Stimulated activated naive CD8-positive, alpha-beta T cell treated with anti-CD3 and anti-CD28 coated beads, Interleukin-15, amount 100 ng/mL, for 72 hours (primary cell): ENCODE data around the gene FKBP1A.

ENCODE experiments used
- ATAC-seq: fragments of 150-1000 bp; cut with Tn5 transposase; 2 replicates; pipeline ENCODE4 v1.10.0; 2021; ENCODE audit warnings: mild to moderate bottlenecking, moderate library complexity
- DNase-seq, 2 donors: peaks; one replicate each; pipeline ENCODE4 v3.0.0; 2021 to 2022
- H3K27ac Mint-ChIP-seq, 2 donors: one replicate each; pipeline ENCODE4 v1.8.0; 2022; ENCODE audit warnings: mild to moderate bottlenecking in 2 of 2, mixed read lengths in 2 of 2, moderate library complexity in 2 of 2
- H3K27me3 Mint-ChIP-seq: one replicate; pipeline ENCODE4 v1.8.0; 2022; ENCODE audit warnings: mixed read lengths
- H3K4me1 Mint-ChIP-seq: one replicate; pipeline ENCODE4 v1.8.0; 2022; ENCODE audit warnings: mild to moderate bottlenecking, mixed read lengths
- H3K4me3 Mint-ChIP-seq, 2 donors: one replicate each; pipeline ENCODE4 v1.8.0; 2022; ENCODE audit warnings: mild to moderate bottlenecking in 2 of 2, mixed read lengths in 2 of 2, moderate library complexity in 1 of 2
- H3K9me3 Mint-ChIP-seq, 2 donors: one replicate each; pipeline ENCODE4 v1.8.0; 2022; ENCODE audit warnings: mixed read lengths in 2 of 2

Gene FKBP1A

DNA sequence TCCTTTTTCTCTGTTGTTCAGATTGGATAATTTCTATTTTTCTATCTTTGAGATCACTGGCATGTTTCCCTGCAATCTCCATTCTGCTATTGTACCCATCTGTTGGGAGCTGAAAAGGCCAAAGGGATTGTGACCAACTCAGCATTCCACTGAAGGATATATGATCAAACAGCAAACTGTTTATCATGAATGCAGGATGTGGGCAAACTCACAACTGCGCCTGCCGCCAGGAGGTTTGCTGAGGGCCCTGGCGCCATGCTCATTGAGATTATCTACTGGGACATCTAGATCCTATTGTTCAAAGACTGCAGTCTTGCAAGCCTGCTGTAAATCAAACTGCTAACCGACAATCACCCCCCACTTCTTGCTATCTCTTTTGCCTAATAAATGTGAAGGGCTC is 3.8 kb upstream of the FKBP1A start:
- H3K27ac Mint-ChIP-seq, result no peak overlapping the region
- peaks cover 24% of the 10 kb centered on the region for H3K4me1 Mint-ChIP-seq
- no peaks in the 10 kb centered on the region for H3K27me3 Mint-ChIP-seq
- ATAC-seq (no peak), DNase-seq (no peak)
- H3K9me3 Mint-ChIP-seq, result peaks cover 0 to 10% of the 10 kb centered on the region in 2 donors
- no peak overlapping the region for H3K4me3 Mint-ChIP-seq

DNA sequence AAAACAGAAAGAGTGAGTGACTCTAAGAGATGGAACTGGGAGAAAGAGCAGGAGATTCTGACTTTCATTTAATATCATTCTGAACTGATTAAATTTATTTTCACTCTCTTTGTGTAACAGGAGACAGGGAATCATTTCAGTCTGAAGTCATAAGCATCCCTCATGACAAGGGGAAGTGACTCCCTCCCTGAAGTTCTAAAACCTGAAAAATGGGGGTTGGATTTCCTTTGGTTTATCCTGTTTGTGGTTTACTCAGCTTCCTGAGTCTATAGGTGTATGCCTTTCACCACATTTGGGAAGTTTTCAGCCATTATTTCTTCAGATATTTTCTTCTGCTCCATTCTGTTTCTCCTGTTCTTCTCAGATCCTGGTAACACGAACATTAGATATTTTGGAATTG is 3.4 kb upstream of the FKBP1A start:
- Mint-ChIP-seq H3K4me1 (peaks cover 29% of the 10 kb centered on the region), H3K4me3 (no peak overlapping the region), H3K27ac (no peak overlapping the region), H3K27me3 (no peaks in the 10 kb centered on the region), H3K9me3 (peaks cover 0 to 10% of the 10 kb centered on the region in 2 donors)
- DNase-seq (no peak), ATAC-seq (no peak)

- no peak overlapping the region for H3K27ac Mint-ChIP-seq
- H3K9me3 Mint-ChIP-seq, result peaks cover 0 to 10% of the 10 kb centered on the region in 2 donors
- no peak for ATAC-seq
- no peaks in the 10 kb centered on the region for H3K27me3 Mint-ChIP-seq
- H3K4me3 Mint-ChIP-seq, result no peak overlapping the region
- no peak for DNase-seq
- peaks cover 45% of the 10 kb centered on the region for H3K4me1 Mint-ChIP-seq
Observed at GRCh38 chr20:1394686-1395085, 1.8 kb upstream of the FKBP1A start.

GRCh38 chr20:1393507-1393882 is 641 bp upstream of the FKBP1A start:
- Mint-ChIP-seq H3K27ac (peak overlapping the region; percentile 76 to 99), H3K4me3 (peak overlapping the region; percentile 80 to 93), H3K27me3 (no peaks in the 10 kb centered on the region), H3K4me1 (peaks cover 57% of the 10 kb centered on the region), H3K9me3 (peaks cover 0 to 10% of the 10 kb centered on the region in 2 donors)
- no peak for DNase-seq
- ATAC-seq, result no peak

DNA sequence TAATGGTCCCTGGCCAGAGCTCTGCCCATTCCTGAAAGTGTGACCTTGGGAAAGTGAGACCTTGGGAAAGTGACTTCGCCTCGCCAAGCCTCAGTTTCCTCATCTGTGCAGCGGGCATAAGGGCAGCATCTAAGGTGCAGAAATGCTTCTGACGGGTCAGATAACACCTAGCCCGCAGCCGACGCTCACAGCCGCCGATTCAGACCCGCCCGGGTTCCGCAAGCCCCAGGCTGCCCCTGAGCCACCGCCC is 486 bp downstream of the FKBP1A start:
- Mint-ChIP-seq H3K4me1 (peaks cover 68% of the 10 kb centered on the region), H3K9me3 (peaks cover 0 to 10% of the 10 kb centered on the region in 2 donors), H3K4me3 (peak overlapping the region; percentile 80 to 84), H3K27ac (peak overlapping the region in 1 of 2 donors; percentile 92), H3K27me3 (no peaks in the 10 kb centered on the region)
- no peak for DNase-seq
- ATAC-seq, result peak; percentile 36

DNA sequence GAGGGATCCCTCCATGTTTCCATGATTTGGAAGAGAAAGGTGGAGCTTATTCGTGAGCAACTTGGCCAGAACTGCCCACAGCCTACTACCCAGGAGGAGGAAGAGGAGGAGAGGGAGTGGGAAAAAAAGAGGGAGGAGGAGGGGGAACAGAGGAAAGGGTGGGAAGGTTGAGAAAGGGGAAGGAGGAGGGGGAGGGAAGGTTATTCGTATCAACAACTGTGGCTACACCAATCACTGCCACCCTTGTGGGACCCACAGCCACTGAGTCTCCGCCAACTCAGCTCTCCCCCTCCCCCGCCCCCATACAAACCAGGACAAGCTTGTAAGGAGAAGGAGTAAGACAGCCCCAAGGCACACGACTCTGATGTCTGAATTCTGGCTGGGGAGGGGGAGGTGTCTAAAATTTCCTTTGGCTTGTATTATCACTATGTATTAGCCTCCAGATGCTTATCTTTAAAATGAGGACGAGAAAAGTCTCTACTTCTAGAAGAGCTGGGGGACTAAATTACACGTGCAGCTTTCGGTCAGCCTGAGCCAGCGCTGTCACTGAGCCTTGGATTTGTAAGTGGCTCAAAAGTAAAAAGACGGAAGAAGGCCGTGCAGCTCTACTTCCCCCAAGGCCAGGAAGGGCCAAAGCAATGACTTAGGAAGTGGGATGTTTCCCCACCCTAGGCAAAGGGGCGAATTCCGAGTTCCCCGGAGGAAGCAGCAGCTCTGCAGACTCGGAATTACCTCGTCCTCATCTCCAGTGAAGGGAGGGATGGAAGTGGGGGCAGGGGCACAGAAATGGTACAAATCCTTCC is 1.0 kb downstream of the FKBP1A start:
- Mint-ChIP-seq H3K4me3 (peak overlapping the region; percentile 80 to 84), H3K27me3 (no peaks in the 10 kb centered on the region), H3K27ac (peak overlapping the region; percentile 89 to 92), H3K9me3 (peaks cover 0 to 4% of the 10 kb centered on the region in 2 donors), H3K4me1 (peaks cover 68% of the 10 kb centered on the region)
- no peak for DNase-seq
- ATAC-seq, result no peak

GRCh38 chr20:1390581-1391403 is 2.1 kb downstream of the FKBP1A start:
- Mint-ChIP-seq H3K27me3 (no peaks in the 10 kb centered on the region), H3K4me3 (peak overlapping the region; percentile 80 to 84), H3K9me3 (no peaks in the 10 kb centered on the region), H3K4me1 (peaks cover 75% of the 10 kb centered on the region), H3K27ac (peak overlapping the region; percentile 77 to 89)
- ATAC-seq (no peak), DNase-seq (no peak)

GRCh38 chr20:1389703-1390580 is 2.9 kb downstream of the FKBP1A start:
- Mint-ChIP-seq H3K4me3 (peak overlapping the region; percentile 80 to 84), H3K27me3 (no peaks in the 10 kb centered on the region), H3K9me3 (no peaks in the 10 kb centered on the region), H3K4me1 (peaks cover 83% of the 10 kb centered on the region), H3K27ac (peak overlapping the region; percentile 30 to 77)
- DNase-seq (no peak), ATAC-seq (no peak)

DNA sequence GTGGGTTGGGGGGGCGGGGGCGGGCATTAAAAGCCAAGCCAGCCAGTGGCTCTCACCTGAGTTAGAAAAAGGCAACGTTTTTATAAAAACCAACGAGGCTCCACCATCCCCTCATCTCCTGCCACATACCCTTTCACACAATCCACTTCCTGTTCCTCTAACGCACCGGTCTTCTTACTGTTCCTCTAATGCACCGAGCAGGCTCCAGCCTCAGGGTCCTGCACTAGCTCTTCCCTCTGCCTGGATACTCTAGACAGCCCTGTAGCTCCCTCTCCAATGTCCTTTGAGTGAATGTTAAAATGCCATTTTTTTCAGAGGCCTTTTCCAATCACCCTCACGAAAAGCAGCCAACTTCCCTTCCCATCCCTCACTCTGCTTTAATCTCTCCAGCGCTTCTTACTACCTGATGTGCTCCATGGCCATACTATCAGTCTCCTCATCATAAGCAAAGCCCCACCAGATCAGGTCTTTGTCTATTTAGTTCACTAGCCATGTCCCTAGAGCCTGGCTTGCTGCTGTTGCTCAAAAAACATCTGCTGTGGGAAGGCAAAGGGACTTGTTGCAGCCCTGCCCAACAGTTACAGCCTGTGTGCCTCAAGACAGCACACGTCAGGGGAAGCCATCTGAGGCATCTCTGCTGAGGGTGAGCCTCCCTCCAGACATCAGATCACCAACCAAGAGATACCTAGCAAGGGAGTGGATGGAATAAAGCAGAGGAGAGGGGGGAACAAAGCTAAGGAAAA is 3.9 kb downstream of the FKBP1A start:
- Mint-ChIP-seq H3K27ac (peak overlapping the region; percentile 55 to 85), H3K9me3 (no peaks in the 10 kb centered on the region), H3K4me1 (peaks cover 91% of the 10 kb centered on the region), H3K27me3 (no peaks in the 10 kb centered on the region), H3K4me3 (peak overlapping the region; percentile 80 to 84)
- DNase-seq, result peak in 1 of 2 donors; percentile 11
- peak; percentile 42 for ATAC-seq

DNA sequence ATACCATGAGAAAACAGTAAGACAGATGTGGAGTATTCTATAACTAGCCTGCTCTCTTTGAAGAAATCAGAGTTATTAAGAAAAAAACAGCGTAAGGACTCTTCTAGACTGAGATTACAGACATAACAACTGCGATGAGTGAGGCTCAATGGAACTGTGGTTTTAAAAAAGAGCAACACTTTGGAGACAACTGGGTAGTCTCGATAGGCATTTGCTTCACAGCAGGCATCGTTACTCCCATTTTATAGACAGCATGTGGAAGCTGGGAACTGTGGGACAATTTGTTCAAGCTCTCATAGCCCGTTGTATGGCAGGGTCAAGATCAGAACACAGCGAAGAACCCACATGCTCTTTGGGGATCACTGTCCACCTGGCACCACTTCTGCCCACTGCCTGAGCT is 4.6 kb downstream of the FKBP1A start:
- Mint-ChIP-seq H3K27me3 (no peaks in the 10 kb centered on the region), H3K9me3 (no peaks in the 10 kb centered on the region), H3K27ac (peak overlapping the region; percentile 66 to 85), H3K4me1 (peaks cover 91% of the 10 kb centered on the region), H3K4me3 (peak overlapping the region; percentile 80 to 84)
- ATAC-seq (no peak), DNase-seq (no peak)

GRCh38 chr20:1386323-1386722 is 6.5 kb downstream of the FKBP1A start:
- ATAC-seq (no peak), DNase-seq (no peak)
- no peaks in the 10 kb centered on the region for H3K27me3 Mint-ChIP-seq
- peaks cover 100% of the 10 kb centered on the region for H3K4me1 Mint-ChIP-seq
- H3K9me3 Mint-ChIP-seq, result no peaks in the 10 kb centered on the region
- H3K27ac Mint-ChIP-seq, result peak overlapping the region; percentile 59 to 72
- peak overlapping the region in 1 of 2 donors; percentile 4 for H3K4me3 Mint-ChIP-seq

DNA sequence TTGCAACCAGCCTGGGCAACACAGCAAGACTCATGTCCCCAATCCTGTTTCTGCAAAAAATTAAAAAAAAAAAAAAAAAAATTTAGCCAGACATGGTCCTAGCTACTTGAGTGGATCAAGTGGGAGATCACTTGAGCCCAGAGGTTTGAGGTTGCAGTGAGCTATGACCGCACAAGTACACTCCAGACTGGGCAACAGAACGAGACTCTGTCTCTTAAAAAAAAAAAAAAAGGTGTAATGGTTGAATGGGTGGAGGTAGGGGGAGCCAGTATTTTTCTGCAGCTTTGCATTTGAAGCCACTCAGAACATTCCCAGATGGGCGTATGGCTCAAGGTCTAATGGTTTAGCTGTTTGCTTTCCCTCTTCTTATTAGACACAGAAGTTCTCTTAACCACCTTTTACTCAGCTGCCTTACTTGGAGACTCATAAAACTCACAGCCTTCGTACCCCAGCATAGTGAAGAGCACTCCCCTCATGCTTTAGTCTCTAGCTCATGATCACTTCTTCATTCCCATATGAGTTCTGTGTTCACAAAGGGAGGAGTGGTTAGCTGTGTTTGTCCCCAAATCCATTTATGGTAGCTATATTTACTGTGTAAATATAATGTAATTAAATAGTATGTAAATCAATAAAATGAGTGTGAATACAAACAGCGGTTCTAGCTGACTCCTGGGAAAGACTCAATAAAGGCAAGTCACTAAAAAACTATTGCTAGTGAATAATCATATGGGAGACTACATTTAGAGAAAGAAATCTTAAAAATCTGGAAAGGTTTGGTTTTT is 9.0 kb downstream of the FKBP1A start:
- H3K27ac Mint-ChIP-seq, result no peak overlapping the region
- peaks cover 100% of the 10 kb centered on the region for H3K4me1 Mint-ChIP-seq
- no peak overlapping the region for H3K4me3 Mint-ChIP-seq
- H3K9me3 Mint-ChIP-seq, result no peaks in the 10 kb centered on the region
- no peak for ATAC-seq
- no peaks in the 10 kb centered on the region for H3K27me3 Mint-ChIP-seq
- no peak for DNase-seq

GRCh38 chr20:1382670-1383069 is 10.2 kb downstream of the FKBP1A start:
- ATAC-seq (no peak), DNase-seq (no peak)
- Mint-ChIP-seq H3K4me3 (no peak overlapping the region), H3K9me3 (no peaks in the 10 kb centered on the region), H3K4me1 (peaks cover 100% of the 10 kb centered on the region), H3K27ac (no peak overlapping the region), H3K27me3 (no peaks in the 10 kb centered on the region)

- ATAC-seq (no peak), DNase-seq (no peak)
- Mint-ChIP-seq H3K9me3 (no peaks in the 10 kb centered on the region), H3K27me3 (no peaks in the 10 kb centered on the region), H3K4me1 (peaks cover 100% of the 10 kb centered on the region), H3K27ac (peak overlapping the region in 1 of 2 donors; percentile 33), H3K4me3 (no peak overlapping the region)
Observed at GRCh38 chr20:1381753-1382591, 10.9 kb downstream of the FKBP1A start.
